Thoracic aorta (tissue), 2 donors: ENCODE measurements around the gene MAGEA11. TPM values are rescaled to one million over a fixed set of nuclear protein-coding genes. Genes with fewer than 3 reads are reported as not detected.
"Not testable (repeated sequence)": the region's sequence is repeated elsewhere in the genome, so short reads cannot be mapped to it uniquely, and the experiment has no call there.

Experiments used
- ATAC-seq: fragments of 150-250 bp; one replicate; pipeline ENCODE4 v1.8.0; 2017; ENCODE audit warnings: low read depth; ENCODE audit not compliant: insufficient number of reproducible peaks, low FRiP score
- DNase-seq: peaks from one replicate; pipeline ENCODE4 v3.0.0-alpha.2; 2020; ENCODE audit warnings: low spot score
- H3K27ac ChIP-seq, 2 donors: fragments of 200-600 bp; sonication (generic); 1 replicate in 1 of 2; 2 replicates in 1 of 2; pipeline ENCODE4 v1.5.1; 2016; ENCODE audit warnings: mild to moderate bottlenecking in 2 of 2, moderate library complexity in 2 of 2
- H3K27me3 ChIP-seq: fragments of 200-600 bp; sonication (generic); replicated peaks from 2 replicates; pipeline ENCODE4 v1.6.0; 2016; ENCODE audit warnings: mild to moderate bottlenecking; ENCODE audit not compliant: insufficient read depth
- H3K36me3 ChIP-seq: fragments of 200-600 bp; sonication (generic); one replicate; pipeline ENCODE4 v1.5.1; 2016
- H3K4me1 ChIP-seq, 2 donors: fragments of 200-600 bp; sonication (generic); 1 replicate in 1 of 2; 2 replicates in 1 of 2; pipeline versions ENCODE4 v1.5.1 to v1.6.0; 2016; ENCODE audit warnings: low read depth in 2 of 2, mild to moderate bottlenecking in 1 of 2; ENCODE audit not compliant: control insufficient read depth in 1 of 2
- H3K4me3 ChIP-seq: fragments of 200-600 bp; sonication (generic); 2 replicates; pipeline ENCODE4 v1.5.1; 2016; ENCODE audit warnings: mild to moderate bottlenecking
- H3K9me3 ChIP-seq: fragments of 200-600 bp; sonication (generic); 2 replicates; pipeline ENCODE4 v1.5.1; 2016
- CTCF ChIP-seq: fragments of 200-600 bp; sonication (generic); IDR thresholded peaks from one replicate; pipeline ENCODE4 v1.5.1; 2019; ENCODE audit warnings: antibody characterized with exemption
- total RNA-seq, 2 donors: library from RNA; depleted of rRNA; stranded (reverse); fragments of >200 nt; gene quantifications; one replicate each; pipeline versions ENCODE4 v1.1.0 to v1.2.3, GENCODE V29; 2016

MAGEA11 gene
- total RNA-seq, 2 donors from 2014 or later: not detected

- DNase-seq (no peak), ATAC-seq (no peak)
- Histone ChIP-seq H3K4me1 (no peaks in the 10 kb centered on the region), H3K36me3 (no peaks in the 10 kb centered on the region), H3K27ac (no peak overlapping the region), H3K4me3 (no peak overlapping the region), H3K9me3 (no peaks in the 10 kb centered on the region), H3K27me3 (no peaks in the 10 kb centered on the region)
- no peak for TF ChIP-seq CTCF
Observed at GRCh38 chrX:149682956-149683947, 28.6 kb upstream of the MAGEA11 start.

GRCh38 chrX:149683966-149684730, 27.7 kb upstream of the MAGEA11 start:
- ATAC-seq: no peak
- no peak for TF ChIP-seq CTCF
- no peak for DNase-seq

GRCh38 chrX:149687991-149688390, 23.9 kb upstream of the MAGEA11 start:
- no peak for TF ChIP-seq CTCF
- Histone ChIP-seq H3K9me3 (no peaks in the 10 kb centered on the region), H3K4me1 (no peaks in the 10 kb centered on the region), H3K4me3 (no peak overlapping the region), H3K27me3 (no peaks in the 10 kb centered on the region), H3K36me3 (no peaks in the 10 kb centered on the region), H3K27ac (no peak overlapping the region)
- ATAC-seq: no peak
- DNase-seq: no peak

More at GRCh38 chrX:149683966-149684730, 27.7 kb upstream of the MAGEA11 start:
- H3K27me3 ChIP-seq: no peaks in the 10 kb centered on the region
- no peak overlapping the region for H3K4me3 ChIP-seq
- H3K36me3 ChIP-seq: no peaks in the 10 kb centered on the region
- no peaks in the 10 kb centered on the region for H3K9me3 ChIP-seq
- H3K27ac ChIP-seq: no peak overlapping the region
- H3K4me1 ChIP-seq: no peaks in the 10 kb centered on the region

GRCh38 chrX:149688552-149688951, 23.3 kb upstream of the MAGEA11 start:
- Histone ChIP-seq H3K27me3 (no peaks in the 10 kb centered on the region), H3K9me3 (no peaks in the 10 kb centered on the region), H3K27ac (no peak overlapping the region), H3K4me1 (no peaks in the 10 kb centered on the region), H3K4me3 (no peak overlapping the region), H3K36me3 (no peaks in the 10 kb centered on the region)
- DNase-seq (no peak), ATAC-seq (no peak)
- no peak for TF ChIP-seq CTCF

- TF ChIP-seq CTCF: no peak
- no peaks in the 10 kb centered on the region for H3K36me3 ChIP-seq
Observed at GRCh38 chrX:149691794-149692193, 20.1 kb upstream of the MAGEA11 start.

GRCh38 chrX:149692686-149693272, 19.1 kb upstream of the MAGEA11 start:
- DNase-seq, H3K9me3 ChIP-seq, H3K4me3 ChIP-seq, H3K27ac ChIP-seq, ATAC-seq, H3K27me3 ChIP-seq, H3K36me3 ChIP-seq, H3K4me1 ChIP-seq: not testable (repeated sequence)

More at GRCh38 chrX:149691794-149692193, 20.1 kb upstream of the MAGEA11 start:
- DNase-seq (no peak), ATAC-seq (no peak)
- H3K9me3 ChIP-seq: no peaks in the 10 kb centered on the region
- no peak overlapping the region for H3K4me3 ChIP-seq
- no peaks in the 10 kb centered on the region for H3K4me1 ChIP-seq
- no peak overlapping the region for H3K27ac ChIP-seq
- no peaks in the 10 kb centered on the region for H3K27me3 ChIP-seq
